IMR-90 (cell line): ENCODE measurements around the gene PCCA. TPM values are rescaled to one million over a fixed set of nuclear protein-coding genes. Genes with fewer than 3 reads are reported as not detected.

Experiments used
- ATAC-seq: fragments of 200-7000 bp; cut with Tn5 transposase; 2 replicates; pipeline ENCODE4 v1.9.1; 2020; ENCODE audit warnings: low read depth, mild to moderate bottlenecking, moderate library complexity
- BruUV-seq: library from RNA; stranded (reverse); fragments of 400-500 nt; replicated peaks from 2 replicates; lab custom pipeline; 2021; lab: Mats Ljungman, UMichigan
- CTCF ChIA-PET: fragments of 300-600 bp; formaldehyde crosslinking; extraction: SDS; loops from one replicate; lab custom pipeline; 2021; ENCODE audit warnings: antibody characterized with exemption; lab: Yijun Ruan, JAX
- POLR2A ChIA-PET: fragments of 300-600 bp; sonication (Branson Sonifier 250); formaldehyde crosslinking; loops from one replicate; lab custom pipeline; 2022; ENCODE audit warnings: antibody characterized with exemption; ENCODE audit not compliant: unreplicated experiment; lab: Charles Lee
- DNase-seq: peaks from one replicate; pipeline ENCODE4 v3.0.0; 2013
- H2AFZ ChIP-seq: replicated peaks from 2 replicates; pipeline ENCODE3; 2013; ENCODE audit warnings: low read length, mild to moderate bottlenecking; ENCODE audit not compliant: poor library complexity
- H2AK5ac ChIP-seq: 2 replicates; pipeline ENCODE4 v1.6.1; 2013; ENCODE audit warnings: low read depth, low read length, inconsistent platforms
- H2AK9ac ChIP-seq: replicated peaks from 2 replicates; pipeline ENCODE3; 2013; ENCODE audit warnings: mild to moderate bottlenecking, low read depth, low read length, moderate library complexity; ENCODE audit not compliant: poor library complexity
- H2BK120ac ChIP-seq: 2 replicates; pipeline ENCODE4 v1.6.1; 2013; ENCODE audit warnings: low read depth, low read length, inconsistent platforms
- H2BK15ac ChIP-seq: 3 replicates; pipeline ENCODE4 v1.6.1; 2013; ENCODE audit warnings: low read depth, low read length, inconsistent platforms
- H2BK20ac ChIP-seq: 2 replicates; pipeline ENCODE4 v1.6.1; 2013; ENCODE audit warnings: low read depth, mild to moderate bottlenecking, inconsistent platforms, low read length, moderate library complexity
- H2BK5ac ChIP-seq: 2 replicates; pipeline ENCODE4 v1.6.1; 2013; ENCODE audit warnings: mild to moderate bottlenecking, low read depth, low read length, inconsistent platforms; ENCODE audit not compliant: poor library complexity, severe bottlenecking
- H3K14ac ChIP-seq: replicated peaks from 2 replicates; pipeline ENCODE4 v1.6.1; 2013; ENCODE audit warnings: low read depth, low read length, inconsistent platforms
- H3K18ac ChIP-seq: 2 replicates; pipeline ENCODE4 v1.6.1; 2013; ENCODE audit warnings: low read depth, low read length, control low read depth
- H3K23ac ChIP-seq: 2 replicates; pipeline ENCODE4 v1.6.1; 2013; ENCODE audit warnings: low read depth, low read length, inconsistent platforms
- H3K27ac ChIP-seq: 2 replicates; pipeline ENCODE4 v1.5.1; 2013; ENCODE audit warnings: mild to moderate bottlenecking, control low read depth, low read length; ENCODE audit not compliant: insufficient read depth
- H3K27me3 ChIP-seq: 2 replicates; pipeline ENCODE4 v1.6.1; 2013; ENCODE audit warnings: low read length; ENCODE audit not compliant: control insufficient read depth, insufficient read depth
- H3K36me3 ChIP-seq: 2 replicates; pipeline ENCODE4 v1.6.1; 2013; ENCODE audit warnings: low read length, mixed read lengths; ENCODE audit not compliant: control insufficient read depth, insufficient read depth
- H3K4ac ChIP-seq: 2 replicates; pipeline ENCODE4 v1.6.1; 2013; ENCODE audit warnings: low read depth, low read length, inconsistent platforms
- H3K4me1 ChIP-seq: 2 replicates; pipeline ENCODE4 v1.6.1; 2013; ENCODE audit warnings: low read length, mixed read lengths; ENCODE audit not compliant: control insufficient read depth, insufficient read depth
- H3K4me2 ChIP-seq: 2 replicates; pipeline ENCODE4 v1.6.1; 2013; ENCODE audit warnings: low read depth, mild to moderate bottlenecking, control low read depth, low read length, moderate library complexity
- H3K4me3 ChIP-seq: 2 replicates; pipeline ENCODE4 v1.5.1; 2013; ENCODE audit warnings: low read depth, mild to moderate bottlenecking, control low read depth, low read length, moderate library complexity; ENCODE audit not compliant: insufficient read depth
- H3K56ac ChIP-seq: 2 replicates; pipeline ENCODE4 v1.6.1; 2013; ENCODE audit warnings: low read length, inconsistent platforms; ENCODE audit not compliant: insufficient read depth; ENCODE audit errors: extremely low read depth
- H3K79me1 ChIP-seq, 2 experiments: 2 replicates each; pipeline ENCODE4 v1.6.1; 2013; ENCODE audit warnings: low read length in 2 of 2, inconsistent platforms in 1 of 2, low read depth in 1 of 2
- H3K9ac ChIP-seq: 2 replicates; pipeline ENCODE4 v1.6.1; 2013; ENCODE audit warnings: low read depth, low read length, control low read depth
- H3K9me1 ChIP-seq: 2 replicates; pipeline ENCODE4 v1.6.1; 2013; ENCODE audit warnings: low read length, inconsistent platforms; ENCODE audit not compliant: insufficient read depth
- H3K9me3 ChIP-seq: 2 replicates; pipeline ENCODE4 v1.6.1; 2013; ENCODE audit warnings: low read length; ENCODE audit not compliant: control insufficient read depth, insufficient read depth
- H4K20me1 ChIP-seq: 2 replicates; pipeline ENCODE4 v1.6.1; 2013; ENCODE audit warnings: low read length, inconsistent platforms; ENCODE audit not compliant: insufficient read depth
- H4K5ac ChIP-seq: 2 replicates; pipeline ENCODE4 v1.6.1; 2013; ENCODE audit warnings: mild to moderate bottlenecking, low read depth, low read length, control low read depth
- H4K8ac ChIP-seq, 2 experiments: 2 replicates each; pipeline ENCODE4 v1.6.1; 2013; ENCODE audit warnings: low read depth in 2 of 2, low read length in 2 of 2, control low read depth in 1 of 2, inconsistent platforms in 1 of 2
- H4K91ac ChIP-seq: 2 replicates; pipeline ENCODE4 v1.6.1; 2013; ENCODE audit warnings: low read depth, low read length, inconsistent platforms; ENCODE audit not compliant: insufficient read depth
- CEBPB ChIP-seq: IDR thresholded peaks from 2 replicates; pipeline ENCODE4 v1.6.1; 2012; ENCODE audit warnings: low read depth, low read length, improper control_type of control experiment
- MAFK ChIP-seq: IDR thresholded peaks from 2 replicates; pipeline ENCODE4 v1.6.1; 2012; ENCODE audit warnings: low read depth, low read length, improper control_type of control experiment
- MXI1 ChIP-seq: IDR thresholded peaks from 2 replicates; pipeline ENCODE4 v1.6.1; 2012; ENCODE audit warnings: low read depth, mild to moderate bottlenecking, low read length, moderate library complexity, borderline replicate concordance
- NFE2L2 ChIP-seq: fragments of 150-350 bp; IDR thresholded peaks from 2 replicates; pipeline ENCODE4 v1.6.1; 2016; ENCODE audit warnings: low read depth, mild to moderate bottlenecking, low read length
- RAD21 ChIP-seq: IDR thresholded peaks from 2 replicates; pipeline ENCODE4 v1.6.1; 2012; ENCODE audit warnings: low read length, improper control_type of control experiment
- RFX5 ChIP-seq: IDR thresholded peaks from 2 replicates; pipeline ENCODE4 v1.8.0; 2012; ENCODE audit warnings: low read depth, mild to moderate bottlenecking, low read length, moderate library complexity
- WGBS, 2 experiments: methylation state at CpG; one replicate each; pipeline versions ENCODE4 v1.1.5 to v1.1.7; 2013; ENCODE audit warnings: missing lambda C conversion rate in 2 of 2; ENCODE audit not compliant: insufficient read length in 1 of 2; ENCODE audit errors: extremely low coverage in 2 of 2; 5-methylcytosine and 5-hydroxymethylcytosine counted together
- dilution Hi-C: fragments of 300-500 bp; cut with HindIII; formaldehyde crosslinking; loops from one replicate; pipeline ENCODE4 v1.14.3; 2018; ENCODE audit warnings: low sequenced_read_pairs; ENCODE audit not compliant: unreplicated experiment
- in situ Hi-C: fragments of 300-500 bp; cut with MboI; formaldehyde crosslinking; loops from 3 replicates; pipeline ENCODE4 v1.14.3; 2019; ENCODE audit warnings: low sequenced_read_pairs, inconsistent platforms, mixed read lengths
- intact Hi-C: fragments of 100-400 bp; cut with micrococcal nuclease; formaldehyde crosslinking; loops from 2 replicates; pipeline ENCODE4 v1.10.0; 2022
- polyA plus RNA-seq, 3 experiments: library from polyadenylated mRNA; depleted of rRNA; stranded (reverse); fragments of >200 nt; gene quantifications; 2 replicates each; pipeline ENCODE4 v1.2.3, GENCODE V29; 2012; ENCODE audit warnings: low replicate concordance in 1 of 3
- total RNA-seq: library from RNA; depleted of rRNA; stranded (reverse); fragments of >200 nt; gene quantifications from 2 replicates; pipeline ENCODE4 v1.2.3, GENCODE V29; 2012
- TF ChIP-seq, protein P1 (sequence below): fragments of 150-350 bp; IDR thresholded peaks from 2 replicates; pipeline ENCODE4 v1.6.1; 2017; ENCODE audit warnings: mild to moderate bottlenecking, antibody characterized with exemption, low read length, low read depth
- TF ChIP-seq, protein P2 (sequence below): fragments of 150-350 bp; IDR thresholded peaks from 2 replicates; pipeline ENCODE4 v1.6.1; 2016; ENCODE audit warnings: low read depth, mild to moderate bottlenecking, low read length, moderate library complexity, borderline replicate concordance

Gene PCCA
- total and polyA plus RNA-seq, 2 of the 4 experiments (the other 2 are of a cell fraction), result 7.6 to 24.0 TPM

DNA sequence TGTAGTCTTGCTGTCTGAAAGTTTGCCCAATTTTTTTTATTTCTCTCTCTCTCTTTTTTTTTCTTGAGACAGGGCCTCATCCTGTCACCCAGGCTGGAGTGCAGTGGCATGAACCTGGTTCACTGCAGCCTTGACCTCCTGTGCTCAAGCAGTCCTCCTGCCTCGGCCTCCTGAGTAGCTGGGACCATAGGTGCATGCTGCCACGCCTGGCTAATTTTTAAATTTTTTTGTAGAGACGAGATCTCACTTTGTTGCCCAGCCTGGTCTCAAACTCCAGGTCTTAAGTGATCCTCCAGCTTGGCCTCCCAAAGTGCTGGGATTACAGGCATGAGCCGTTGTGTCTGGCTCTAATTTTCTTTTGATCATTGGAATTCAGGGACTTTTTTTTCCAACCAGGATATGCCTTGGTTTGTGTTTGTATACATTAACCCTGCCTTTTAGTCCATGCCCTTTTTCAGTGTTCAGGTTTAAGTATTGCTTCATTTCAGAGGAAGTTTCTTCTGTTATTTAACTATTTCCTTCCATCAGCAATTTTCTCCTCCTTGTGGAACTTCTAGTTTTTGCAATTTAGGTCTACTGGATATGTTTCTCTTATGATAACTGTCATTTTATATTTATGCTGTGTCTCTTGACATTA lies 201.4 kb downstream of the PCCA start:
- ChIA-PET POLR2A (no interaction called here), CTCF (interaction anchor here (0.6 to 1.0 kb wide), 3 partner anchors 23 to 225 kb away, joined by 3 to 4 read pairs (median 3); no protein-coding TSS in a partner anchor)
- no peak overlapping the region for H2AK5ac ChIP-seq
- H4K91ac ChIP-seq, result no peak overlapping the region; the same call in 1 of the 2 replicates
- no CpG with 5 or more reads among the region's 4 CpGs for WGBS, 2 experiments
- no peak overlapping the region for H3K56ac ChIP-seq
- no peak overlapping the region for H2AFZ ChIP-seq
- peak overlapping the region; percentile 26; the same call in 1 of the 2 replicates for H3K27ac ChIP-seq
- TF ChIP-seq CEBPB (peak; percentile 54; the same call in 1 of the 2 replicates), NFE2L2 (no peak), MAFK (peak; percentile 77), MXI1 (no peak), RFX5 (no peak), RAD21 (no peak)
- TF ChIP-seq, protein P1, sequence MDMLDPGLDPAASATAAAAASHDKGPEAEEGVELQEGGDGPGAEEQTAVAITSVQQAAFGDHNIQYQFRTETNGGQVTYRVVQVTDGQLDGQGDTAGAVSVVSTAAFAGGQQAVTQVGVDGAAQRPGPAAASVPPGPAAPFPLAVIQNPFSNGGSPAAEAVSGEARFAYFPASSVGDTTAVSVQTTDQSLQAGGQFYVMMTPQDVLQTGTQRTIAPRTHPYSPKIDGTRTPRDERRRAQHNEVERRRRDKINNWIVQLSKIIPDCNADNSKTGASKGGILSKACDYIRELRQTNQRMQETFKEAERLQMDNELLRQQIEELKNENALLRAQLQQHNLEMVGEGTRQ, result no peak
- TF ChIP-seq, protein P2, sequence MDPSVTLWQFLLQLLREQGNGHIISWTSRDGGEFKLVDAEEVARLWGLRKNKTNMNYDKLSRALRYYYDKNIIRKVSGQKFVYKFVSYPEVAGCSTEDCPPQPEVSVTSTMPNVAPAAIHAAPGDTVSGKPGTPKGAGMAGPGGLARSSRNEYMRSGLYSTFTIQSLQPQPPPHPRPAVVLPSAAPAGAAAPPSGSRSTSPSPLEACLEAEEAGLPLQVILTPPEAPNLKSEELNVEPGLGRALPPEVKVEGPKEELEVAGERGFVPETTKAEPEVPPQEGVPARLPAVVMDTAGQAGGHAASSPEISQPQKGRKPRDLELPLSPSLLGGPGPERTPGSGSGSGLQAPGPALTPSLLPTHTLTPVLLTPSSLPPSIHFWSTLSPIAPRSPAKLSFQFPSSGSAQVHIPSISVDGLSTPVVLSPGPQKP, result no peak
- no peaks in the 10 kb centered on the region for H3K27me3 ChIP-seq
- H3K79me1 ChIP-seq, result peaks cover 4 to 14% of the 10 kb centered on the region in 2 experiments; a peak in 2 of 4 replicates
- H3K9me1 ChIP-seq, result peaks cover 4% of the 10 kb centered on the region; the same call in 1 of the 2 replicates
- H3K36me3 ChIP-seq, result no peaks in the 10 kb centered on the region
- DNase-seq, result peak; percentile 44
- no peaks in the 10 kb centered on the region for H4K20me1 ChIP-seq
- in situ Hi-C loops (no loop called here), intact Hi-C loops (no loop called here), dilution Hi-C loops (no loop called here)
- peaks cover 10% of the 10 kb centered on the region for H3K4me1 ChIP-seq
- BruUV-seq, result no TSS peak
- no peak overlapping the region for H3K9ac ChIP-seq
- H4K5ac ChIP-seq, result no peak overlapping the region
- H3K14ac ChIP-seq, result no peak overlapping the region
- no peaks in the 10 kb centered on the region for H3K9me3 ChIP-seq
- no peak overlapping the region for H3K23ac ChIP-seq
- H3K4ac ChIP-seq, result peak overlapping the region; percentile 4; the same call in 1 of the 2 replicates
- H3K4me2 ChIP-seq, result no peak overlapping the region
- no peak overlapping the region for H2BK20ac ChIP-seq
- ATAC-seq, result peak; percentile 66
- H3K4me3 ChIP-seq, result no peak overlapping the region
- H2AK9ac ChIP-seq, result no peak overlapping the region
- H4K8ac ChIP-seq, result 0 out of 4 replicates have a peak overlapping the region, but pooled peaks of 1 of the 2 experiments have one; percentile 2
- 0 out of 2 replicates have a peak overlapping the region, but pooled peaks have one; percentile 54 for H3K18ac ChIP-seq
- peak overlapping the region; percentile 5 for H2BK5ac ChIP-seq
- H2BK120ac ChIP-seq, result no peak overlapping the region
- no peak overlapping the region for H2BK15ac ChIP-seq
